ENCODE measurements around the gene CDYL2.

CDYL2 gene

DNA sequence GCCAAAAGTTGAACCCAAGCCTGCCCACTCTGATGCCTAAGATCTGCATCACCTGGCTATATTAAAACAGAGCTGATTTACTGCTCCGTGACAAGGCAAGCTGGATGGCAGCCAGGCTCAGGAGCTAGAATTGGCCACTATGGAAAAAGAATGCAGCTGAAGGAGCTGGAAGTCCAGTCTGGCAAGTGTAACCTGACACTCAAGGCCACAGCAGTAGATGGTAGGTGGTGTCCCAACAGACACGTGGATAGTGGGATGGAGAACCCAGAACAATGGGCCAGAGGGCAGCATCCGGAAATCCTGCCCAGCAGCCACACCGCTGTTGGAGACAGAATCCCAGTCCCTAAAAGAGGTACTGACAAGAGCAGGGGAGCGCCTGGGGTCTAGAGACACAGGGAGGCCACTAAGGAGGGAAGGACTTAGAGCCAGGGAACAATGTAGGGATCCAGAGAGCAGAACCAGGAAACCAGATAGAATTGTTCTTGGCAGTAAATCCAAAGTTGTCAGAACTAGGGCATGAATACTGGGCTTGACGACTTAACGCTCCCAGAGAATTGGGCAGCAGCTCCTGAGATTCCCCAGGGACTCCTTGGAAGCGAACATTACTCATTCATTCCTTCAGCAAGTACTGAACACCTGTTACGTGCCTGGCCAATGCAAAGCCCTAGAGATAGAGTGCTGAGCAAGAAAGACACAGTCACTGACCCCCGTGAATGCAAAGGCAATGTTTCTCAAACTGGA lies 85.7 kb downstream of the CDYL2 start:
- Histone ChIP-seq H3K4me1 (peaks cover 9 to 27% (median 17%) of the 10 kb centered on the region in 10 experiments), H3K4me3 (no peak overlapping the region), H3K27ac (no peak overlapping the region), H3K36me3 (peaks cover 0 to 74% (median 6%) of the 10 kb centered on the region in 11 experiments; a peak in 12 of 22 replicates), H3K9me3 (replicated peaks in 1 of 11) (peaks cover 27 to 59% (median 37%) of the 10 kb centered on the region in 11 experiments), H3K9ac (no peak overlapping the region), H3K27me3 (no peaks in the 10 kb centered on the region), H4K20me1 (peaks cover 0 to 82% (median 20%) of the 10 kb centered on the region in 11 experiments; a peak in 9 of 22 replicates), H3K4me2 (no peak overlapping the region)
- TF ChIP-seq Cebpa-rat (IDR thresholded peaks at IDR 0.05), result no peak

DNA sequence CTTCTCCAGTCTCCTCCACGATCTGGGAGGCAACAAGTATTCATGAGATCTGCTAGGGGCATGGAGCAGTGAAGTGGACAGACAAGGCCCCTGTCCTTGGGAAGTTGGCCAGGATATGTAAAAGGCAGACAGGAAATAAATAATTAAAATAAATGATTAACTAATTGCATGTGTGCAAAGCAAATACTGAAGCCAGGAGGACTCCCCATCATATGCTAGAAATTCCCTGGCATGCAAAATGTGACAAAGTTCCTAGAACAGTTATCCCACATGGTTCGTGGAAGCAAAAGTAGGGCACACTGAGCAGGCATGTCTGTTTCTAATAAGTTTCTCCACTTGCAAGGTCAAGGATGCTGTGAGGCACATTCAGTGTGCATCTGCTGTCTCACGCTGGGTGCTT lies 86.8 kb downstream of the CDYL2 start:
- H4K20me1 ChIP-seq, result peaks cover 0 to 82% (median 24%) of the 10 kb centered on the region in 11 experiments; a peak in 10 of 22 replicates
- no peaks in the 10 kb centered on the region for H3K27me3 ChIP-seq
- peaks cover 17 to 51% (median 28%) of the 10 kb centered on the region in 11 experiments for H3K9me3 ChIP-seq (replicated peaks in 1 of 11)
- no peak for TF ChIP-seq Cebpa-rat (IDR thresholded peaks at IDR 0.05)
- peaks cover 16 to 38% (median 26%) of the 10 kb centered on the region in 10 experiments for H3K4me1 ChIP-seq
- peaks cover 0 to 73% (median 4%) of the 10 kb centered on the region in 11 experiments; a peak in 12 of 22 replicates for H3K36me3 ChIP-seq
- no peak overlapping the region for H3K4me2 ChIP-seq
- no peak overlapping the region for H3K27ac ChIP-seq
- no peak overlapping the region for H3K9ac ChIP-seq
- no peak overlapping the region for H3K4me3 ChIP-seq

DNA sequence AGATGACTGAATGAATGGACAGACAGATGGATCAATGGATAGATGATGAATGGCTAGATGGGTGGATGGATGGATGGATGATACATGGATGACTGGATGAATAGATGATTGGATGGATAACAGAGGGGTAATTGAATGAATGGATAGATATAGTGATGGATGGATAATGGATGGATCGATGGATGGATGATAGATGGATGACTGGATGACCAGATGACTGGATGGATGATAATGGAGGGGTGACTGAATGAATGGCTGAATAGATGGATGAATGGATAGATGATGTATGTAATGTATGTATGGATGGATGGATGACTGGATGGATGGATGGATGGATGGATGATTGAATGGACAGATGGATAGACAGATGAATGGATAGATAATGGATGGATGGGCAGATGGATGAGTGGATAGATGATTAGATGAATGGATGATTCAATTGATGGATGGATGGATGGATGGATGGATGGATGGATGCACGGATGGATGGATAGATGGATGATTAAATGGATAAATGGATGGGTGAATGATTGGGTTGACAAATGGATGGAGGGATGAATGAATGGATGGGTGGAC lies 87.7 kb downstream of the CDYL2 start:
- Histone ChIP-seq H3K27me3 (no peaks in the 10 kb centered on the region), H3K4me2 (no peak overlapping the region), H3K4me3 (no peak overlapping the region), H3K36me3 (peaks cover 0 to 70% (median 4%) of the 10 kb centered on the region in 11 experiments; a peak in 12 of 22 replicates), H3K27ac (no peak overlapping the region), H3K9ac (no peak overlapping the region), H4K20me1 (peaks cover 0 to 85% (median 23%) of the 10 kb centered on the region in 11 experiments; a peak in 10 of 22 replicates), H3K4me1 (peaks cover 22 to 40% (median 29%) of the 10 kb centered on the region in 10 experiments), H3K9me3 (replicated peaks in 1 of 11) (peaks cover 15 to 45% (median 24%) of the 10 kb centered on the region in 11 experiments; a peak in 19 of 22 replicates)
- no peak for TF ChIP-seq Cebpa-rat (IDR thresholded peaks at IDR 0.05)

DNA sequence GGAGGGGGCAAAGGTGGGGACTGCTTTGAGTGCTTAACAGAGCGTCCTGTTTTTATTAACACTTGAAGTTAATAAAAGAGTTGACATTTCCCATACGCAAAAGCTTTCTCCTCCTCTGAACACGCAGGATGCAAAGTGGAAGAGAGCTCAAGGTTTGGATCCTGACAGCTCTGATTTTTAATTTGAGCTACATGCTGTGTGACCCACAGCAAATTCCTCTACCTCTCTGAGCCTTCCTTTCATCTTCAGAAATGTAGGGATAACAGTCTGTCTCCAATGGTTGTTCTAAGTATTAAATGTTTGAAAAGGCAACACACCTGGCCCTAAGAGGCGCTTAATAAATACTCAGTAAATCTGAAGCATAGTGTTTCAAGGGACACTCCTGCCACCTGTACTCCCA lies 93.0 kb downstream of the CDYL2 start:
- H3K27me3 ChIP-seq, result no peaks in the 10 kb centered on the region
- peaks cover 15 to 44% (median 22%) of the 10 kb centered on the region in 11 experiments; a peak in 20 of 22 replicates for H3K9me3 ChIP-seq (replicated peaks in 1 of 11)
- peaks cover 0 to 86% (median 8%) of the 10 kb centered on the region in 11 experiments; a peak in 10 of 22 replicates for H4K20me1 ChIP-seq
- H3K4me1 ChIP-seq, result peaks cover 4 to 20% (median 14%) of the 10 kb centered on the region in 10 experiments; a peak in 18 of 20 replicates
- H3K4me3 ChIP-seq, result no peak overlapping the region
- H3K9ac ChIP-seq, result no peak overlapping the region
- H3K36me3 ChIP-seq, result peaks cover 0 to 72% (median 7%) of the 10 kb centered on the region in 11 experiments; a peak in 12 of 22 replicates
- H3K27ac ChIP-seq, result no peak overlapping the region
- no peak for TF ChIP-seq Cebpa-rat (IDR thresholded peaks at IDR 0.05)
- H3K4me2 ChIP-seq, result no peak overlapping the region

DNA sequence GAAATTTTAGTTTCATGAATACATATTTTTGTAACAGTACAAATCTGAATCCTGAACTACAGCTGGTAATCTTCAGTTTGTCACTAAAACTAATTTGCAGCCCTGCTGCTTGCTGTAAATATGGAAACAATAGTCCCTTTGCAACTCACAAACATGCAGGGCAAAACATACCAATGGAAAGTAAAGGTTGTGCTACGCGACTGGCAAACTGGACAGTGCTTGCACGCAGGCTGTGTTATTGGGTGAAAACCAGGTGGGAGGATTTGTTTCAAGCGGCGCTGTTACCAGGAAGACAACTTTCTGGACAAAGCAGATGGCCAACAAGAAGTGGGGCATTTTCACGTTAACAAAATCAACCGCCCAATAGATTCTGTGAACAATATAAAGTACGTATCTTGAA lies 93.5 kb downstream of the CDYL2 start:
- H3K4me3 ChIP-seq, result no peak overlapping the region
- H3K36me3 ChIP-seq, result peaks cover 0 to 72% (median 7%) of the 10 kb centered on the region in 11 experiments; a peak in 12 of 22 replicates
- peaks cover 0 to 91% (median 8%) of the 10 kb centered on the region in 11 experiments; a peak in 10 of 22 replicates for H4K20me1 ChIP-seq
- H3K9me3 ChIP-seq (replicated peaks in 1 of 11), result peaks cover 11 to 44% (median 19%) of the 10 kb centered on the region in 11 experiments; a peak in 19 of 22 replicates
- no peak overlapping the region for H3K27ac ChIP-seq
- no peak for TF ChIP-seq Cebpa-rat (IDR thresholded peaks at IDR 0.05)
- H3K4me2 ChIP-seq, result no peak overlapping the region
- H3K9ac ChIP-seq, result no peak overlapping the region
- H3K4me1 ChIP-seq, result peaks cover 4 to 20% (median 14%) of the 10 kb centered on the region in 10 experiments; a peak in 18 of 20 replicates
- no peaks in the 10 kb centered on the region for H3K27me3 ChIP-seq

DNA sequence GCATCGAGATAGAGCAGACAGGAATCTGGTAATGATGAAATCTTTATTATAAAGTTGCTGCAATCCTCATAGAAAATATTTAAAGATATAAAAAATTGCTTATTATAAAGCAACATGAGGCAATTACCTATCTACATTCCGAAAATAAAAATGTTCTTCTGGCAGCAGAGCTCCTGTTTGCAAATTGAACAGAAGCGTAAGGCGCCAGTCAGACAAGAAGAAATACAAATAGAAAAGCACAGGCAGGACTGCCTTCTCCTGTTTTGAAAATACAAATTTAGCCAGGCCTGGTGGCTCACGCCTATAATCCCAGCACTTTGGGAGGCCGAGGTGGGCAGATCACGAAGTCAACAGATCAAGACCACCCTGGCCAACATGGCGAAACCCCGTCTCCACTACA lies 95.6 kb downstream of the CDYL2 start:
- Histone ChIP-seq H3K36me3 (peaks cover 0 to 69% (median 3%) of the 10 kb centered on the region in 11 experiments; a peak in 11 of 22 replicates), H3K4me3 (no peak overlapping the region), H3K27me3 (no peaks in the 10 kb centered on the region), H3K27ac (no peak overlapping the region), H3K9me3 (replicated peaks in 1 of 11) (peaks cover 3 to 27% (median 6%) of the 10 kb centered on the region in 11 experiments; a peak in 12 of 22 replicates), H3K4me2 (no peak overlapping the region), H3K4me1 (peaks cover 4 to 16% (median 14%) of the 10 kb centered on the region in 10 experiments; a peak in 18 of 20 replicates), H4K20me1 (peaks cover 0 to 93% (median 18%) of the 10 kb centered on the region in 11 experiments; a peak in 13 of 22 replicates), H3K9ac (no peak overlapping the region)
- TF ChIP-seq Cebpa-rat (IDR thresholded peaks at IDR 0.05), result no peak

DNA sequence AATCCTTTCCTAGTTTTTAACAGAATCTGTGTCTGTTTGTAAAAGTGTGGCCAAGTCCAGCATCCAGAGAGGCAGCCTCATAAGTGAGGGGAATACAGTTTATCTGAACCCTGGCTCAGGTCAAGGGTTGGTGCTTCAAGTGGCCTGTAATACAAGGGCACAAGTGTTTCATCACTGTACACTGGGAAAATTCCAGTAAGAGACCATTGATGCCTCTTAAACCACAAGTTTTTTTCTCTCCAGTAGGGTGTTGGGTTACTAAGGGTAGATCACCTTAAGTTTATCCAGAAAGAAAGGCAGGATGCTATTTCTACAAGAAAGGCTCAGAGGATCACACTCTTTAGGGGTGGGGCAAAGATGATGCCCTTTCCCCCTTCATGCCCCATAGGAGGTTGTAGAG lies 96.7 kb downstream of the CDYL2 start:
- Histone ChIP-seq H3K9me3 (replicated peaks in 1 of 11) (peaks cover 0 to 22% (median 4%) of the 10 kb centered on the region in 11 experiments; a peak in 6 of 22 replicates), H3K36me3 (peaks cover 0 to 73% (median 3%) of the 10 kb centered on the region in 11 experiments; a peak in 9 of 22 replicates), H3K27me3 (no peaks in the 10 kb centered on the region), H3K27ac (no peak overlapping the region), H3K9ac (no peak overlapping the region), H3K4me2 (no peak overlapping the region), H4K20me1 (peaks cover 0 to 93% (median 20%) of the 10 kb centered on the region in 11 experiments; a peak in 13 of 22 replicates), H3K4me1 (peaks cover 4 to 13% (median 5%) of the 10 kb centered on the region in 10 experiments; a peak in 16 of 20 replicates), H3K4me3 (no peak overlapping the region)
- no peak for TF ChIP-seq Cebpa-rat (IDR thresholded peaks at IDR 0.05)

DNA sequence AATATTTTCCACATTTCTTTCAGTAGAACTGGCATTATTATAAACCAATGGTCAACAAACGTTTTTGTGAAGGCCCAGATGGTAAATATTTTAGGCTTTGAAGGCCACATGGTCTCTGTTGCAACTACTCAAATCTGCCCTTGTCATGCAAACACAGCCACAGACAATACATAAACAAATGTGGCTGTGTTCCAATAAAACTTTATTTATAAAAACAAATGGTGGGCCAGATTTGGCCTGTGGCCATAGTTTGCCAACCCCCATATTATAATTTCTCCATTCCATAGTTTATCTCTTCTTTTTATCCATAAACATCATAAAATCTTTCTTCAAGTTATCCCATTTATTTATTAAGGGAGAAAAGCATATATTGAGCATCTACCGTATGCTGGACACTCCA lies 98.8 kb downstream of the CDYL2 start:
- H3K9ac ChIP-seq, result no peak overlapping the region

More for the DNA sequence above, 98.8 kb downstream of the CDYL2 start:
- Histone ChIP-seq H3K27me3 (no peaks in the 10 kb centered on the region), H3K4me1 (peaks cover 0 to 8% (median 0%) of the 10 kb centered on the region in 10 experiments; a peak in 1 of 20 replicates), H4K20me1 (peaks cover 0 to 95% (median 17%) of the 10 kb centered on the region in 11 experiments; a peak in 12 of 22 replicates), H3K27ac (no peak overlapping the region), H3K4me3 (no peak overlapping the region), H3K4me2 (no peak overlapping the region), H3K36me3 (peaks cover 0 to 70% (median 3%) of the 10 kb centered on the region in 11 experiments; a peak in 9 of 22 replicates), H3K9me3 (replicated peaks in 1 of 11) (peaks cover 0 to 22% (median 4%) of the 10 kb centered on the region in 11 experiments; a peak in 6 of 22 replicates)
- no peak for TF ChIP-seq Cebpa-rat (IDR thresholded peaks at IDR 0.05)
